ENCODE results near the gene ETHE1.

ETHE1 gene

GRCh38 chr19:43462785-43463380, 64.1 kb downstream of the ETHE1 start:
- DNase-seq, result no peak

- no peak for DNase-seq
These were observed 64.6 kb downstream of the ETHE1 start for GRCh38 chr19:43462383-43462782.

GRCh38 chr19:43461303-43461702, 65.7 kb downstream of the ETHE1 start:
- no peak for DNase-seq

GRCh38 chr19:43460362-43461016, 66.5 kb downstream of the ETHE1 start:
- no peak for DNase-seq

- peak; percentile 24 for DNase-seq
These were observed 69.2 kb downstream of the ETHE1 start for GRCh38 chr19:43457809-43458208.

All from NCI-H226 (cell line).